Parathyroid adenoma (tissue), 2 donors: ENCODE measurements around the gene CDC14A.

Source experiments
- H2AFZ ChIP-seq: fragments of 300-600 bp; sonication (generic); one replicate; pipeline ENCODE4 v1.7.0; 2017; ENCODE audit warnings: antibody characterized with exemption, mild to moderate bottlenecking
- H3K27ac ChIP-seq: fragments of 300-600 bp; sonication (generic); one replicate; pipeline ENCODE4 v1.7.0; 2017
- H3K27me3 ChIP-seq: fragments of 300-600 bp; sonication (generic); one replicate; pipeline ENCODE4 v1.7.0; 2017; ENCODE audit warnings: low read length; ENCODE audit not compliant: control insufficient read depth, insufficient read depth
- H3K36me3 ChIP-seq: fragments of 300-600 bp; sonication (generic); one replicate; pipeline ENCODE4 v1.7.0; 2017; ENCODE audit warnings: low read length; ENCODE audit not compliant: control insufficient read depth, insufficient read depth
- H3K4me1 ChIP-seq: fragments of 300-600 bp; sonication (generic); one replicate; pipeline ENCODE4 v1.7.0; 2017; ENCODE audit warnings: control low read depth
- H3K4me2 ChIP-seq: fragments of 300-600 bp; sonication (generic); one replicate; pipeline ENCODE4 v1.7.0; 2017; ENCODE audit warnings: low read length
- H3K4me3 ChIP-seq: fragments of 300-600 bp; sonication (generic); one replicate; pipeline ENCODE4 v1.7.0; 2017; ENCODE audit warnings: low read depth, low read length
- H3K79me2 ChIP-seq: fragments of 300-600 bp; sonication (generic); one replicate; pipeline ENCODE4 v1.7.0; 2017; ENCODE audit warnings: control low read depth
- H3K9ac ChIP-seq: fragments of 300-600 bp; sonication (generic); one replicate; pipeline ENCODE4 v1.7.0; 2017; ENCODE audit warnings: mild to moderate bottlenecking
- H3K9me3 ChIP-seq: fragments of 300-600 bp; sonication (generic); one replicate; pipeline ENCODE4 v1.7.0; 2017; ENCODE audit warnings: low read length; ENCODE audit not compliant: control insufficient read depth
- TF ChIP-seq, protein P1 (sequence below): fragments of 300-600 bp; sonication (generic); IDR thresholded peaks from one replicate; pipeline ENCODE4 v1.7.0; 2017; ENCODE audit warnings: antibody characterized with exemption, mild to moderate bottlenecking
- donor health status: primary hyperparathyroidism.

Gene CDC14A

GRCh38 chr1:100544791-100545190, 192.5 kb downstream of the CDC14A start:
- H3K79me2 ChIP-seq: no peaks in the 10 kb centered on the region
- no peaks in the 10 kb centered on the region for H3K36me3 ChIP-seq
- H3K9ac ChIP-seq: no peak overlapping the region
- H3K4me2 ChIP-seq: no peak overlapping the region
- H3K27ac ChIP-seq: no peak overlapping the region
- no peak overlapping the region for H2AFZ ChIP-seq
- H3K27me3 ChIP-seq: no peaks in the 10 kb centered on the region
- no peaks in the 10 kb centered on the region for H3K9me3 ChIP-seq
- H3K4me3 ChIP-seq: no peak overlapping the region
- TF ChIP-seq, protein P1, sequence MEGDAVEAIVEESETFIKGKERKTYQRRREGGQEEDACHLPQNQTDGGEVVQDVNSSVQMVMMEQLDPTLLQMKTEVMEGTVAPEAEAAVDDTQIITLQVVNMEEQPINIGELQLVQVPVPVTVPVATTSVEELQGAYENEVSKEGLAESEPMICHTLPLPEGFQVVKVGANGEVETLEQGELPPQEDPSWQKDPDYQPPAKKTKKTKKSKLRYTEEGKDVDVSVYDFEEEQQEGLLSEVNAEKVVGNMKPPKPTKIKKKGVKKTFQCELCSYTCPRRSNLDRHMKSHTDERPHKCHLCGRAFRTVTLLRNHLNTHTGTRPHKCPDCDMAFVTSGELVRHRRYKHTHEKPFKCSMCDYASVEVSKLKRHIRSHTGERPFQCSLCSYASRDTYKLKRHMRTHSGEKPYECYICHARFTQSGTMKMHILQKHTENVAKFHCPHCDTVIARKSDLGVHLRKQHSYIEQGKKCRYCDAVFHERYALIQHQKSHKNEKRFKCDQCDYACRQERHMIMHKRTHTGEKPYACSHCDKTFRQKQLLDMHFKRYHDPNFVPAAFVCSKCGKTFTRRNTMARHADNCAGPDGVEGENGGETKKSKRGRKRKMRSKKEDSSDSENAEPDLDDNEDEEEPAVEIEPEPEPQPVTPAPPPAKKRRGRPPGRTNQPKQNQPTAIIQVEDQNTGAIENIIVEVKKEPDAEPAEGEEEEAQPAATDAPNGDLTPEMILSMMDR: no peak
- H3K4me1 ChIP-seq: peaks cover 3% of the 10 kb centered on the region

DNA sequence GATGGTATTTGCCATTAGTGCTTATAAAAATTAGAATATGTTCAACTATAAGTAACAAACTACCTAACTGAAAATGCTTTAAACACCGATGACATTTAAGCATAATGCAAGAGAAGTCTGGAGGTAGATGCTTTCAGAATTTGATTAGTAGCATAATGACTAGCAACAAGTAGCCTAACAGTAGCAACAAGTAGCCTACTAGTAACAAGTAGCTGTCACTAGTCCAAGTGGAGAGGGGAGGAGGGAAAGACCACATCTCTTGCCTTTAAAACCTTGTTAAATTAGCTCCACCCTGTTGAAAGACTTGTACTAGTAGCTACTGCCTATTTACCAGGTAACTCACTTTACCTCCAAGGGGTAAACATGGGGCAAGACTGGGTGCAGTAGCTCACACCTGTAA, 193.5 kb downstream of the CDC14A start:
- Histone ChIP-seq H3K4me3 (no peak overlapping the region), H3K79me2 (no peaks in the 10 kb centered on the region), H3K4me1 (peaks cover 3% of the 10 kb centered on the region), H2AFZ (no peak overlapping the region), H3K9me3 (no peaks in the 10 kb centered on the region), H3K27me3 (no peaks in the 10 kb centered on the region), H3K36me3 (no peaks in the 10 kb centered on the region), H3K4me2 (no peak overlapping the region), H3K9ac (no peak overlapping the region), H3K27ac (no peak overlapping the region)
- TF ChIP-seq, protein P1: no peak

DNA sequence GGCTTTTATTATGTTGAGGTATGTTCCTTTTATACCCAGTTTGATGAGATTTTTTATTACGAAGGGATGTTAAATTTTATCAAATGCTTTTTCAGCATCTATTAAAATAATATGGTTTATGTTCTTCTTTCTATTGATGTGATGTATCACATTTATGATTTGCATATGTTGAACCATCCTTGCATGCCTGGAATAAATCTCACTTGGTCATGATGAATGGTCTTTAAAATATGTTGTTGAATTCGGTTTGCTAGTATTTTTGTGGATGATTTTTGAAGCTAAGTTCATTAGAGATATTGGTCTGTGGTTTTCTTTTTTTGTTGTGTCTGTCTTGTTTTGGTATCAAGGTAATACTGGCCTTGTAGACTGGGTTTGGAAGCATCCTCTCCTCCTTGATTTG, 199.7 kb downstream of the CDC14A start:
- TF ChIP-seq, protein P1: no peak
- no peaks in the 10 kb centered on the region for H3K79me2 ChIP-seq

GRCh38 chr1:100552922-100553321, 200.6 kb downstream of the CDC14A start:
- H3K9ac ChIP-seq: no peak overlapping the region
- H3K36me3 ChIP-seq: no peaks in the 10 kb centered on the region
- no peak overlapping the region for H3K4me3 ChIP-seq
- H3K27ac ChIP-seq: no peak overlapping the region
- TF ChIP-seq, protein P1: no peak
- no peaks in the 10 kb centered on the region for H3K9me3 ChIP-seq
- no peaks in the 10 kb centered on the region for H3K27me3 ChIP-seq
- no peak overlapping the region for H3K4me2 ChIP-seq
- no peaks in the 10 kb centered on the region for H3K4me1 ChIP-seq
- no peaks in the 10 kb centered on the region for H3K79me2 ChIP-seq
- H2AFZ ChIP-seq: no peak overlapping the region

More for the DNA sequence above, 199.7 kb downstream of the CDC14A start:
- no peaks in the 10 kb centered on the region for H3K9me3 ChIP-seq
- H3K36me3 ChIP-seq: no peaks in the 10 kb centered on the region
- no peak overlapping the region for H3K9ac ChIP-seq
- H2AFZ ChIP-seq: no peak overlapping the region
- H3K4me1 ChIP-seq: no peaks in the 10 kb centered on the region
- H3K4me2 ChIP-seq: no peak overlapping the region
- H3K27ac ChIP-seq: no peak overlapping the region
- no peak overlapping the region for H3K4me3 ChIP-seq
- H3K27me3 ChIP-seq: no peaks in the 10 kb centered on the region

GRCh38 chr1:100556181-100556580, 203.9 kb downstream of the CDC14A start:
- H3K79me2 ChIP-seq: no peaks in the 10 kb centered on the region
- no peak overlapping the region for H3K4me2 ChIP-seq
- no peak overlapping the region for H3K9ac ChIP-seq
- no peak overlapping the region for H2AFZ ChIP-seq
- no peak overlapping the region for H3K27ac ChIP-seq
- no peaks in the 10 kb centered on the region for H3K9me3 ChIP-seq
- no peaks in the 10 kb centered on the region for H3K4me1 ChIP-seq
- no peak overlapping the region for H3K4me3 ChIP-seq
- TF ChIP-seq, protein P1: no peak
- H3K36me3 ChIP-seq: no peaks in the 10 kb centered on the region
- no peaks in the 10 kb centered on the region for H3K27me3 ChIP-seq
